ENCODE data around the gene CCDC191. TPM values are rescaled to one million over a fixed set of nuclear protein-coding genes. Genes with fewer than 3 reads are reported as not detected.

The CCDC191 gene
- total RNA-seq, 1 donor from 2014 or later, result 0.21 TPM

DNA sequence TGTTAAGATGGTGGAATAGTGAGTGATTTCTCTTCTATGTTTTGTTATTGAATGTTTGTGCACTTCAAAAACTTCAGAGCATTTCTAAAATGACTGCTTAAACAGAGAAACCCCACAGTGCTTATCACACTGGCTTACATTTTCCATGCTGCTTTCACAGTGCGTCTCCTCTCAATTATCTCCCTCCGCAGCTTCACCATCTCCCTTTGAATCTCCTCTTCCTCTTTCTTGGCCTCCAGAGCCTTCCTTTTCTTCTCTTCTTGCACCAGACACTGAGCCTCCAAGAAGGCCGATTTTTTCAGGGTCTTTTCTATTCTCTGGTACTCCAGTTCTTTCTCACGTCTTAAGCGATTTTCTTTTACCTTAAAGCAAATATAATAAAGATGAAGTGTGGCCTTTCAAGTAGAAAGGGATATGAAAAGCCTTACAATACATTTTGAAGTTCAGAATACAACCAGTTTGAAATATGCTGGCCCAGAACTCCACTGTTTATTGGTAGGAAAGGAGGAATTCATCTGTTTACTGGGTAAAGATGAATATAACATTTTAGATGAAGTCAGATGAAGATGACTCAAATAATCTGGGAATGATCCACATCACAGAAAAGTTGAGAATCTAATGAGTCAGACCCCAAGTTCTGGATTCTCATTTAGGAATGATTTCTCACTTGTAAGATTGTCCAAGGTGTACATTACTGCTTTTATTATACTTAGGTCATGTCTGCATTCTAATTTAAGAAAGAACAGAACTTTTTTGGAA lies 21.4 kb downstream of the CCDC191 start:
- TF ChIP-seq, protein P1, sequence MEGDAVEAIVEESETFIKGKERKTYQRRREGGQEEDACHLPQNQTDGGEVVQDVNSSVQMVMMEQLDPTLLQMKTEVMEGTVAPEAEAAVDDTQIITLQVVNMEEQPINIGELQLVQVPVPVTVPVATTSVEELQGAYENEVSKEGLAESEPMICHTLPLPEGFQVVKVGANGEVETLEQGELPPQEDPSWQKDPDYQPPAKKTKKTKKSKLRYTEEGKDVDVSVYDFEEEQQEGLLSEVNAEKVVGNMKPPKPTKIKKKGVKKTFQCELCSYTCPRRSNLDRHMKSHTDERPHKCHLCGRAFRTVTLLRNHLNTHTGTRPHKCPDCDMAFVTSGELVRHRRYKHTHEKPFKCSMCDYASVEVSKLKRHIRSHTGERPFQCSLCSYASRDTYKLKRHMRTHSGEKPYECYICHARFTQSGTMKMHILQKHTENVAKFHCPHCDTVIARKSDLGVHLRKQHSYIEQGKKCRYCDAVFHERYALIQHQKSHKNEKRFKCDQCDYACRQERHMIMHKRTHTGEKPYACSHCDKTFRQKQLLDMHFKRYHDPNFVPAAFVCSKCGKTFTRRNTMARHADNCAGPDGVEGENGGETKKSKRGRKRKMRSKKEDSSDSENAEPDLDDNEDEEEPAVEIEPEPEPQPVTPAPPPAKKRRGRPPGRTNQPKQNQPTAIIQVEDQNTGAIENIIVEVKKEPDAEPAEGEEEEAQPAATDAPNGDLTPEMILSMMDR (IDR thresholded peaks at IDR 0.05), result no peak
- Histone ChIP-seq H3K4me3 (no peak overlapping the region), H3K36me3 (peaks cover 8 to 9% of the 10 kb centered on the region in 2 donors), H3K27ac (no peak overlapping the region), H3K4me1 (no peaks in the 10 kb centered on the region), H3K27me3 (no peaks in the 10 kb centered on the region), H3K9me3 (no peaks in the 10 kb centered on the region)
- intact Hi-C loops (cut with DNase I), result no loop called here
- DNase-seq (ENCODE audit: low spot score in 2 of 2), result no peak

DNA sequence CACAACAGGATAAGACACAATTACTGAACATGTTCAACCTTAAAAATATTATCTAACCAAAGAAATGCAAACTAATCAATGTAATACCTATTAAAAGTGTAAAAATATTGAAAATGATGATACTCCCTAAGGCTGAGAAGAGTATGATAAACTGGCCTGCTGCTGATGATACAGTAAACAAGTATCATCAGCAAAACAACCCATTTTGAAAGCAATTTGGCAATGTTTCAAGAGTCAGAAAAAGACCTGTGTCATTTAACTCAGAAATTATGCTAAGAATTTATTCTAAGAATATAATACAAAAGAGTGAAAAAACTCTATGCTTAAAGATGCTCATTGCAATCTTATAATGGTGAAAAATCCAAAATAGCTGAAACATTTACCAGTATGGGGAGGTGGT lies 22.1 kb downstream of the CCDC191 start:
- no peak for DNase-seq (ENCODE audit: low spot score in 2 of 2)
- no peaks in the 10 kb centered on the region for H3K9me3 ChIP-seq
- H3K4me1 ChIP-seq, result no peaks in the 10 kb centered on the region
- H3K36me3 ChIP-seq, result peaks cover 8 to 9% of the 10 kb centered on the region in 2 donors
- H3K4me3 ChIP-seq, result no peak overlapping the region
- TF ChIP-seq, protein P1 (IDR thresholded peaks at IDR 0.05), result no peak
- H3K27me3 ChIP-seq, result no peaks in the 10 kb centered on the region
- H3K27ac ChIP-seq, result no peak overlapping the region
- intact Hi-C loops (cut with DNase I), result no loop called here

DNA sequence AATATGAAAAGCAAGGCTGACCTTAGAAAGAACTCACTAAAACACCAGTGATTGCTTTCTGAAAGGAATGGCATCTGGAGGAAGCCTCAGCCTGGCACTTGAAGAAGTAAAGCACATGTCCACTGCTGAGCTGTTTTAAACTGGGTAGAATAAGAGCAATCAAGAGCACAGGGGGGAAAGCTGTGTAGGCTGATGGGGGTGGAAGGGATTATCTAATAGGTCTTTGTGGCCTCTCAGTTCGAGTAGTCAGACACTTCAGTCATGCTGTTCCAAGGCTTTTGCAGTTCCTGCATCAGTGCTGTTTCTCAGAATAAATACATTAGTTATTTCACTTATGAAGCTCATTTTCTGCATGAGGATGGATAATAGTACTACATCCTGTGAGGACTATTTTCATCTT lies 22.6 kb downstream of the CCDC191 start:
- DNase-seq (ENCODE audit: low spot score in 2 of 2), result no peak
- intact Hi-C loops (cut with DNase I), result no loop called here
- Histone ChIP-seq H3K4me1 (no peaks in the 10 kb centered on the region), H3K4me3 (no peak overlapping the region), H3K27me3 (no peaks in the 10 kb centered on the region), H3K27ac (no peak overlapping the region), H3K9me3 (no peaks in the 10 kb centered on the region), H3K36me3 (peaks cover 8 to 9% of the 10 kb centered on the region in 2 donors)
- TF ChIP-seq, protein P1 (IDR thresholded peaks at IDR 0.05), result no peak

DNA sequence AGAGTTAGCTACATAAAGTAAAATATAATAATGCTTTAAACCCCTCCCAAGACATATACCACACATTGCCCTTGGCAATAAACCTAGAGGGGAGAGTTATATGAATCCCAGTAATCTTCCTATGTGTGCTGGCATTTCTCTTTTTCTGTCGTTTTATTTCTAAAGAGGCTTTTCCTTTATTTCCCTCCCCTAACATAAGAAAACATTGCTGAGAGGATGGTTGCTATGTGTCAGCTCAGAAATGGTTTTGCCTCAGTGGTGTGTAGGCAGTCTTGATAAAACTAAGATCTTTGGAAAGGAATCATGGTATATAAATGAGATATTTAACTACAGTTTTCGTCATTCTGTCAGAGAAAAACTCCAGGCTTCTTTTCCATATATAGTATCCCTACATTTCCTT lies 30.0 kb downstream of the CCDC191 start:
- H3K27me3 ChIP-seq, result no peaks in the 10 kb centered on the region

GRCh38 chr3:114025451-114025850 lies 30.9 kb downstream of the CCDC191 start:
- H3K4me1 ChIP-seq, result no peaks in the 10 kb centered on the region
- H3K9me3 ChIP-seq, result no peaks in the 10 kb centered on the region
- H3K36me3 ChIP-seq, result no peaks in the 10 kb centered on the region
- TF ChIP-seq, protein P1 (IDR thresholded peaks at IDR 0.05), result no peak
- DNase-seq (ENCODE audit: low spot score in 2 of 2), result no peak
- intact Hi-C loops (cut with DNase I), result no loop called here
- no peak overlapping the region for H3K27ac ChIP-seq
- no peak overlapping the region for H3K4me3 ChIP-seq
- H3K27me3 ChIP-seq, result no peaks in the 10 kb centered on the region

More for the DNA sequence above, 30.0 kb downstream of the CCDC191 start:
- Histone ChIP-seq H3K4me3 (no peak overlapping the region), H3K27ac (no peak overlapping the region), H3K9me3 (no peaks in the 10 kb centered on the region), H3K4me1 (no peaks in the 10 kb centered on the region), H3K36me3 (peaks cover 0 to 3% of the 10 kb centered on the region in 2 donors)
- TF ChIP-seq, protein P1 (IDR thresholded peaks at IDR 0.05), result no peak
- intact Hi-C loops (cut with DNase I), result no loop called here
- no peak for DNase-seq (ENCODE audit: low spot score in 2 of 2)
